IMR-90 (cell line): ENCODE measurements around the gene C12orf60.

ENCODE experiments used
- BHLHE40 ChIP-seq: fragments of 150-350 bp; IDR thresholded peaks from 2 replicates; pipeline ENCODE4 v1.6.1; 2016; ENCODE audit warnings: mild to moderate bottlenecking, low read depth, low read length
- CTCF ChIP-seq: conservative IDR thresholded peaks from 2 replicates; pipeline ENCODE4 v1.5.1; 2012; ENCODE audit warnings: mild to moderate bottlenecking, low read depth, low read length, improper control_type of control experiment
- MAFK ChIP-seq: IDR thresholded peaks from 2 replicates; pipeline ENCODE4 v1.6.1; 2012; ENCODE audit warnings: low read depth, low read length, improper control_type of control experiment
- MAZ ChIP-seq: IDR thresholded peaks from 2 replicates; pipeline ENCODE4 v1.6.1; 2012; ENCODE audit warnings: low read depth, mild to moderate bottlenecking, low read length, improper control_type of control experiment, moderate library complexity, borderline replicate concordance
- MXI1 ChIP-seq: IDR thresholded peaks from 2 replicates; pipeline ENCODE4 v1.6.1; 2012; ENCODE audit warnings: low read depth, mild to moderate bottlenecking, low read length, moderate library complexity, borderline replicate concordance
- POLR2A ChIP-seq: IDR thresholded peaks from 2 replicates; pipeline ENCODE4 v1.6.1; 2012; ENCODE audit warnings: mild to moderate bottlenecking, low read depth, low read length
- RAD21 ChIP-seq: IDR thresholded peaks from 2 replicates; pipeline ENCODE4 v1.6.1; 2012; ENCODE audit warnings: low read length, improper control_type of control experiment
- RCOR1 ChIP-seq: IDR thresholded peaks from 2 replicates; pipeline ENCODE4 v1.6.1; 2012; ENCODE audit warnings: mild to moderate bottlenecking, low read length, improper control_type of control experiment; ENCODE audit not compliant: insufficient replicate concordance
- RFX5 ChIP-seq: IDR thresholded peaks from 2 replicates; pipeline ENCODE4 v1.8.0; 2012; ENCODE audit warnings: low read depth, mild to moderate bottlenecking, low read length, moderate library complexity
- USF2 ChIP-seq: fragments of 150-350 bp; IDR thresholded peaks from 2 replicates; pipeline ENCODE4 v1.6.1; 2017; ENCODE audit warnings: mild to moderate bottlenecking, antibody characterized with exemption, low read length, low read depth

- TF ChIP-seq RCOR1 (no peak), POLR2A (peak; percentile 98), CTCF (no peak), MAFK (peak; percentile 85), BHLHE40 (peak; percentile 86), RAD21 (no peak), USF2 (no peak; the same call in 1 of the 2 replicates), RFX5 (no peak), MXI1 (no peak), MAZ (no peak)
Observed at GRCh38 chr12:14770496-14771461, 32.7 kb upstream of the C12orf60 start.
